Body of pancreas (tissue), 4 donors: ENCODE data around the gene OR10G8. TPM values are rescaled to one million over a fixed set of nuclear protein-coding genes. Genes with fewer than 3 reads are reported as not detected.

Experiments used
- ATAC-seq: fragments of 150-250 bp; one replicate; pipeline ENCODE4 v1.9.1; 2016
- DNase-seq, 4 donors: peaks; one replicate each; pipeline ENCODE4 v3.0.0-alpha.2; 2019
- H3K27ac ChIP-seq, 4 donors: fragments of 200-600 bp; sonication (generic); 1 replicate in 3 of 4; 2 replicates in 1 of 4; pipeline versions ENCODE4 v1.5.1 to v1.6.1; 2016 to 2019; ENCODE audit warnings: mild to moderate bottlenecking in 1 of 4, mixed read lengths in 1 of 4, moderate library complexity in 1 of 4
- H3K27me3 ChIP-seq, 2 donors: fragments of 200-600 bp; sonication (generic); one replicate each; pipeline ENCODE4 v1.6.0; 2016; ENCODE audit warnings: mild to moderate bottlenecking in 1 of 2
- H3K36me3 ChIP-seq, 2 donors: fragments of 200-600 bp; sonication (generic); replicated peaks in 1 of 2; 2 replicates each; pipeline ENCODE4 v1.5.1; 2016; ENCODE audit warnings: low read depth in 2 of 2; ENCODE audit not compliant: insufficient read depth in 1 of 2
- H3K4me1 ChIP-seq: fragments of 200-600 bp; sonication (generic); one replicate; pipeline ENCODE4 v1.6.0; 2016
- H3K4me3 ChIP-seq, 2 donors: fragments of 200-600 bp; sonication (generic); 1 replicate in 1 of 2; 2 replicates in 1 of 2; pipeline ENCODE4 v1.5.1; 2016 to 2019
- H3K9me3 ChIP-seq, 3 donors: fragments of 200-600 bp; sonication (generic); 1 replicate in 2 of 3; 2 replicates in 1 of 3; pipeline ENCODE4 v1.5.1; 2016
- CTCF ChIP-seq, 7 experiments: fragments of 450-650 bp in 4 of 7; fragments of 200-600 bp in 3 of 7; sonication (generic) in 3 of 7; IDR thresholded peaks; one replicate each; pipeline ENCODE4 v1.5.1; 2016 to 2019; ENCODE audit warnings: antibody characterized with exemption in 7 of 7
- POLR2A ChIP-seq, 3 donors: fragments of 450-650 bp; IDR thresholded peaks; one replicate each; pipeline ENCODE4 v1.6.1; 2016; ENCODE audit warnings: antibody characterized with exemption in 3 of 3, mild to moderate bottlenecking in 2 of 3
- WGBS, 2 donors: methylation state at CpG; one replicate each; pipeline ENCODE4 v1.1.5; 2017; 5-methylcytosine and 5-hydroxymethylcytosine counted together
- intact Hi-C: fragments of 100-400 bp; cut with DNase I; formaldehyde crosslinking; loops from one replicate; pipeline ENCODE4 v1.15.1; 2023
- total RNA-seq, 2 donors: library from RNA; depleted of rRNA; stranded (reverse); fragments of >200 nt; gene quantifications; one replicate each; pipeline ENCODE4 v1.1.0, GENCODE V29; 2016

OR10G8 gene
- total RNA-seq, 2 donors from 2014 or later = not detected

GRCh38 chr11:124036666-124037065 is 10.1 kb downstream of the OR10G8 start:
- no peak for ATAC-seq
- no peak overlapping the region for H3K27ac ChIP-seq
- H3K4me3 ChIP-seq = no peak overlapping the region
- intact Hi-C loops = no loop called here
- no peaks in the 10 kb centered on the region for H3K36me3 ChIP-seq
- H3K9me3 ChIP-seq = no peaks in the 10 kb centered on the region
- 26 to 29% methylated on average over 1 of the region's 1 CpG for WGBS, 2 donors
- no peaks in the 10 kb centered on the region for H3K27me3 ChIP-seq
- no peak for DNase-seq
- no peaks in the 10 kb centered on the region for H3K4me1 ChIP-seq
- TF ChIP-seq POLR2A (IDR thresholded peaks at IDR 0.05) (no peak), CTCF (IDR thresholded peaks at IDR 0.05) (no peak)

GRCh38 chr11:124039557-124039956 is 13.0 kb downstream of the OR10G8 start:
- Histone ChIP-seq H3K4me3 (no peak overlapping the region), H3K27me3 (no peaks in the 10 kb centered on the region), H3K9me3 (no peaks in the 10 kb centered on the region), H3K27ac (no peak overlapping the region), H3K4me1 (no peaks in the 10 kb centered on the region), H3K36me3 (no peaks in the 10 kb centered on the region)
- intact Hi-C loops = no loop called here
- TF ChIP-seq POLR2A (IDR thresholded peaks at IDR 0.05) (no peak), CTCF (IDR thresholded peaks at IDR 0.05) (no peak)
- no peak for ATAC-seq
- DNase-seq = no peak
- WGBS, 2 donors = 79 to 92% methylated on average over 9 of the region's 9 CpGs

GRCh38 chr11:124041254-124041653 is 14.7 kb downstream of the OR10G8 start, which contains the start of gene OR10G7:
Gene OR10G7, minus strand, starts transcription at chr11:124041325. Its CDS starts 2,324 bp downstream, at chr11:124039001.
- Histone ChIP-seq H3K27me3 (no peaks in the 10 kb centered on the region), H3K4me1 (no peaks in the 10 kb centered on the region), H3K9me3 (no peaks in the 10 kb centered on the region), H3K27ac (no peak within 1 kb of the TSS), H3K36me3 (no peaks in the 10 kb centered on the region), H3K4me3 (no peak within 1 kb of the TSS)
- 0 to 3% methylated on average over 1 of the region's 1 CpG for WGBS, 2 donors
- intact Hi-C loops = no loop called here
- no peak for TF ChIP-seq POLR2A (IDR thresholded peaks at IDR 0.05)
- no peak for TF ChIP-seq CTCF (IDR thresholded peaks at IDR 0.05)
- ATAC-seq = no peak
- no peak for DNase-seq

GRCh38 chr11:124043420-124043819 is 16.8 kb downstream of the OR10G8 start:
- no peak for TF ChIP-seq CTCF (IDR thresholded peaks at IDR 0.05)
- TF ChIP-seq POLR2A (IDR thresholded peaks at IDR 0.05) = no peak
- H3K4me1 ChIP-seq = no peaks in the 10 kb centered on the region
- H3K27me3 ChIP-seq = no peaks in the 10 kb centered on the region
- no peak for ATAC-seq
- no peak overlapping the region for H3K27ac ChIP-seq
- no peaks in the 10 kb centered on the region for H3K9me3 ChIP-seq
- no peak for DNase-seq
- no peak overlapping the region for H3K4me3 ChIP-seq
- 81 to 82% methylated on average over 4 of the region's 4 CpGs for WGBS, 2 donors
- intact Hi-C loops = no loop called here
- no peaks in the 10 kb centered on the region for H3K36me3 ChIP-seq

GRCh38 chr11:124050748-124051147 is 24.1 kb downstream of the OR10G8 start:
- no peaks in the 10 kb centered on the region for H3K36me3 ChIP-seq
- DNase-seq = no peak
- intact Hi-C loops = no loop called here
- no peak for TF ChIP-seq POLR2A (IDR thresholded peaks at IDR 0.05)
- TF ChIP-seq CTCF (IDR thresholded peaks at IDR 0.05) = no peak
- no peak for ATAC-seq
- no peaks in the 10 kb centered on the region for H3K4me1 ChIP-seq
- WGBS, 2 donors = 65 to 68% methylated on average over 1 of the region's 1 CpG
- no peak overlapping the region for H3K4me3 ChIP-seq
- no peaks in the 10 kb centered on the region for H3K27me3 ChIP-seq
- H3K9me3 ChIP-seq = no peaks in the 10 kb centered on the region
- no peak overlapping the region for H3K27ac ChIP-seq
